Testis (tissue), 3 donors: Measurements from ENCODE around the gene IQGAP3. TPM values are rescaled to one million over a fixed set of nuclear protein-coding genes. Genes with fewer than 3 reads are reported as not detected.

ENCODE experiments used
- DNase-seq: peaks from one replicate; pipeline ENCODE4 v3.0.0-alpha.2; 2019
- H3K27ac ChIP-seq, 2 donors: fragments of 200-600 bp; sonication (generic); one replicate each; pipeline ENCODE4 v1.5.1; 2019
- H3K27me3 ChIP-seq: fragments of 200-600 bp; sonication (generic); one replicate; pipeline ENCODE4 v1.5.1; 2019
- H3K36me3 ChIP-seq: fragments of 200-600 bp; sonication (generic); one replicate; pipeline ENCODE4 v1.5.1; 2017; ENCODE audit warnings: low read depth; ENCODE audit errors: missing control alignments
- H3K4me1 ChIP-seq: fragments of 200-600 bp; sonication (generic); one replicate; pipeline ENCODE4 v1.5.1; 2019
- H3K4me3 ChIP-seq, 2 donors: fragments of 200-600 bp; sonication (generic); one replicate each; pipeline ENCODE4 v1.5.1; 2017 to 2019
- H3K9me3 ChIP-seq: fragments of 200-600 bp; sonication (generic); one replicate; pipeline ENCODE4 v1.5.1; 2017
- POLR2A ChIP-seq: fragments of 450-650 bp; IDR thresholded peaks from one replicate; pipeline ENCODE4 v1.6.1; 2017; ENCODE audit warnings: antibody characterized with exemption, mild to moderate bottlenecking, moderate library complexity
- WGBS, 2 donors: methylation state at CpG; one replicate each; pipeline ENCODE4 v1.1.5; 2018; 5-methylcytosine and 5-hydroxymethylcytosine counted together
- intact Hi-C: fragments of 100-400 bp; cut with DNase I; formaldehyde crosslinking; loops from one replicate; pipeline ENCODE4 v1.15.1; 2023; ENCODE audit warnings: low total_unique reads
- polyA plus RNA-seq: library from polyadenylated mRNA; stranded (reverse); fragments of 350-450 nt; fragmentation: Illumina TruSeq; extraction: RNeasy Lipid Tissue Mini Kit (QIAGEN cat#74804); gene quantifications from one replicate; pipeline ENCODE4 v1.2.3, GENCODE V29; 2014; ENCODE audit warnings: low read depth, low replicate concordance; ENCODE audit not compliant: insufficient read depth
- total RNA-seq, 2 donors: library from RNA; depleted of rRNA; stranded (reverse); fragments of >200 nt; gene quantifications; one replicate each; pipeline ENCODE4 v1.2.3, GENCODE V29; 2016
- TF ChIP-seq, protein P1 (sequence below), 3 experiments: fragments of 450-650 bp in 2 of 3; fragments of 200-600 bp in 1 of 3; sonication (generic) in 1 of 3; IDR thresholded peaks; one replicate each; pipeline ENCODE4 v1.5.1; 2016 to 2019; ENCODE audit warnings: antibody characterized with exemption in 3 of 3, mild to moderate bottlenecking in 2 of 3, moderate library complexity in 1 of 3

The IQGAP3 gene
- total and polyA plus RNA-seq, 3 donors from 2014 or later, result 5.6 to 13.4 (median 8.2) TPM

DNA sequence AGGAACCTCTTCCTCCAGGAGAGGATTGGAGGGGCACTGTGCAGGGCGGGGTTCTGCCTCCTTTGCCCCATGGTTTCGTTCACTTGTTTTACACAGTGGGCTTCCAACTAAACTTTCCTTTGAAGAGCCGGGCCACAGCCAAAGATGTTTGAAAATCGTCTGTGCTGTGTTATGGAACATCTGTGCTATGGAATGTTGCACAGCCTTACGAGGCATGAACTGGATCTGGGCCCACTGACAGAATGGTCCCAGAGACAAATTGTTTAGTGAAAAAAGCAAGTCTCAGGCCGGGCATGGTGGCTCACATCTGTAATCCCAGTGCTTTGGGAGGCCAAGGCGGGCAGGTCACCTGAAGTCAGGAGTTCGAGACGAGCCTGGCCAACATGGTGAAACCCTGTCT lies 59.2 kb downstream of the IQGAP3 start:
- intact Hi-C loops, result no loop called here

DNA sequence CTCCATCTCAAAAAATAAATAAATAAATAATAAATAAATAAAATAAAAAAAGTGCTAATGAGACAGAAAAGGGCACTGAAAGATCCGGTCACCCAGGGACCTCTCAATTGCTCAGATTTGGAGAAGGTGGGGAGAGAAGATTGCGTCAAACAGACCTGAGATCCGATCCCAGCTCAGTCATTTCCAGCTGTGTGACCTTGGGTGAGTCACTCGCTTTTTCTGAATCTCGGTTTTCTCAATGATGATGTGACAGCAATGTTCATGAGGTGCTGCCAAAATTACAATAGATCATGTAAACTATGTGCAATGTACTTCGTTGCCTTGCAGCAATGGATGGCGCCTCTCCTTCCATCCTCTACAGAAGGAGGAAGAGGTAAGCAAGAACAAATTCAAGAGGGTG lies 60.7 kb downstream of the IQGAP3 start:
- Histone ChIP-seq H3K9me3 (no peaks in the 10 kb centered on the region), H3K4me3 (no peak overlapping the region), H3K27me3 (no peaks in the 10 kb centered on the region), H3K27ac (peak overlapping the region; percentile 85), H3K36me3 (no peaks in the 10 kb centered on the region), H3K4me1 (peaks cover 39% of the 10 kb centered on the region)
- 70 to 75% methylated on average over 7 of the region's 7 CpGs for WGBS, 2 donors
- DNase-seq, result no peak
- TF ChIP-seq POLR2A, result no peak
- TF ChIP-seq, protein P1, sequence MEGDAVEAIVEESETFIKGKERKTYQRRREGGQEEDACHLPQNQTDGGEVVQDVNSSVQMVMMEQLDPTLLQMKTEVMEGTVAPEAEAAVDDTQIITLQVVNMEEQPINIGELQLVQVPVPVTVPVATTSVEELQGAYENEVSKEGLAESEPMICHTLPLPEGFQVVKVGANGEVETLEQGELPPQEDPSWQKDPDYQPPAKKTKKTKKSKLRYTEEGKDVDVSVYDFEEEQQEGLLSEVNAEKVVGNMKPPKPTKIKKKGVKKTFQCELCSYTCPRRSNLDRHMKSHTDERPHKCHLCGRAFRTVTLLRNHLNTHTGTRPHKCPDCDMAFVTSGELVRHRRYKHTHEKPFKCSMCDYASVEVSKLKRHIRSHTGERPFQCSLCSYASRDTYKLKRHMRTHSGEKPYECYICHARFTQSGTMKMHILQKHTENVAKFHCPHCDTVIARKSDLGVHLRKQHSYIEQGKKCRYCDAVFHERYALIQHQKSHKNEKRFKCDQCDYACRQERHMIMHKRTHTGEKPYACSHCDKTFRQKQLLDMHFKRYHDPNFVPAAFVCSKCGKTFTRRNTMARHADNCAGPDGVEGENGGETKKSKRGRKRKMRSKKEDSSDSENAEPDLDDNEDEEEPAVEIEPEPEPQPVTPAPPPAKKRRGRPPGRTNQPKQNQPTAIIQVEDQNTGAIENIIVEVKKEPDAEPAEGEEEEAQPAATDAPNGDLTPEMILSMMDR (IDR thresholded peaks at IDR 0.05), result no peak
- intact Hi-C loops, result no loop called here

More for the DNA sequence above, 59.2 kb downstream of the IQGAP3 start:
- DNase-seq, result no peak
- no peak overlapping the region for H3K4me3 ChIP-seq
- WGBS, 2 donors, result 72 to 78% methylated on average over 8 to 9 of the region's 9 CpGs
- H3K27me3 ChIP-seq, result no peaks in the 10 kb centered on the region
- peaks cover 33% of the 10 kb centered on the region for H3K4me1 ChIP-seq
- H3K36me3 ChIP-seq, result no peaks in the 10 kb centered on the region
- H3K9me3 ChIP-seq, result no peaks in the 10 kb centered on the region
- H3K27ac ChIP-seq, result no peak overlapping the region
- no peak for TF ChIP-seq POLR2A
- TF ChIP-seq, protein P1 (IDR thresholded peaks at IDR 0.05), result no peak

- Histone ChIP-seq H3K4me1 (peaks cover 44% of the 10 kb centered on the region), H3K9me3 (no peaks in the 10 kb centered on the region), H3K36me3 (no peaks in the 10 kb centered on the region), H3K27ac (peak overlapping the region; percentile 85), H3K27me3 (no peaks in the 10 kb centered on the region), H3K4me3 (no peak overlapping the region)
- intact Hi-C loops, result no loop called here
- TF ChIP-seq POLR2A, result no peak
- TF ChIP-seq, protein P1 (IDR thresholded peaks at IDR 0.05), result no peak
- WGBS, 2 donors, result 27 to 45% methylated on average over 13 of the region's 13 CpGs
- peak; percentile 94 for DNase-seq
Measured at GRCh38 chr1:156510709-156511108, 61.7 kb downstream of the IQGAP3 start.

GRCh38 chr1:156509424-156510034 lies 62.8 kb downstream of the IQGAP3 start:
- no peak overlapping the region for H3K4me3 ChIP-seq
- intact Hi-C loops, result loop anchor here (5.0 kb wide), 1 partner anchor 93 kb away; the partner anchor contains the start of gene GPATCH4

More at GRCh38 chr1:156509424-156510034, 62.8 kb downstream of the IQGAP3 start:
- whole genome bisulfite sequencing, 2 donors, result 71 to 85% methylated on average over 9 of the region's 9 CpGs
- Histone ChIP-seq H3K27me3 (no peaks in the 10 kb centered on the region), H3K36me3 (no peaks in the 10 kb centered on the region), H3K9me3 (no peaks in the 10 kb centered on the region), H3K27ac (peak overlapping the region; percentile 86 to 90), H3K4me1 (peaks cover 52% of the 10 kb centered on the region)
- DNase-seq, result no peak
- TF ChIP-seq POLR2A, result no peak
- TF ChIP-seq, protein P1 (IDR thresholded peaks at IDR 0.05), result no peak
